ENCODE data around the gene AHRR. TPM values are rescaled to one million over a fixed set of nuclear protein-coding genes. Genes with fewer than 3 reads are reported as not detected.
"Not testable (repeated sequence)": the region's sequence is repeated elsewhere in the genome, so short reads cannot be mapped to it uniquely, and the experiment has no call there.

AHRR gene
- total RNA-seq, 1 donor: 31.9 TPM

- no peak for TF ChIP-seq CTCF (IDR thresholded peaks at IDR 0.05; ENCODE audit: insufficient read depth, low read length)
- DNase-seq (ENCODE audit: low read depth): no peak
- no peak overlapping the region for H3K4me3 ChIP-seq (ENCODE audit: low read depth, low read length)
These were observed 22.8 kb upstream of the AHRR start for GRCh38 chr5:298737-299125.

GRCh38 chr5:299921-300320 lies 21.6 kb upstream of the AHRR start:
- not testable (repeated sequence) for H3K4me3 ChIP-seq (ENCODE audit: low read depth, low read length); DNase-seq (ENCODE audit: low read depth)

GRCh38 chr5:300691-301435 lies 20.7 kb upstream of the AHRR start:
- DNase-seq (ENCODE audit: low read depth); H3K4me3 ChIP-seq (ENCODE audit: low read depth, low read length): not testable (repeated sequence)

- not testable (repeated sequence) for H3K4me3 ChIP-seq (ENCODE audit: low read depth, low read length); DNase-seq (ENCODE audit: low read depth)
These were observed 19.1 kb upstream of the AHRR start for GRCh38 chr5:302416-302815.

- DNase-seq (ENCODE audit: low read depth): no peak
- no peak for TF ChIP-seq CTCF (IDR thresholded peaks at IDR 0.05; ENCODE audit: insufficient read depth, low read length)
- H3K4me3 ChIP-seq (ENCODE audit: low read depth, low read length): no peak overlapping the region
These were observed 18.5 kb upstream of the AHRR start for GRCh38 chr5:302966-303365.

- not testable (repeated sequence) for H3K4me3 ChIP-seq (ENCODE audit: low read depth, low read length); DNase-seq (ENCODE audit: low read depth)
These were observed 17.8 kb upstream of the AHRR start for GRCh38 chr5:303741-304140.

- TF ChIP-seq CTCF (IDR thresholded peaks at IDR 0.05; ENCODE audit: insufficient read depth, low read length): no peak
- no peak for DNase-seq (ENCODE audit: low read depth)
- H3K4me3 ChIP-seq (ENCODE audit: low read depth, low read length): no peak overlapping the region
These were observed 16.5 kb upstream of the AHRR start for GRCh38 chr5:305050-305449.

GRCh38 chr5:305459-305858 lies 16.1 kb upstream of the AHRR start:
- no peak for TF ChIP-seq CTCF (IDR thresholded peaks at IDR 0.05; ENCODE audit: insufficient read depth, low read length)
- no peak for DNase-seq (ENCODE audit: low read depth)
- H3K4me3 ChIP-seq (ENCODE audit: low read depth, low read length): no peak overlapping the region

- no peak overlapping the region for H3K4me3 ChIP-seq (ENCODE audit: low read depth, low read length)
- TF ChIP-seq CTCF (IDR thresholded peaks at IDR 0.05; ENCODE audit: insufficient read depth, low read length): no peak
- no peak for DNase-seq (ENCODE audit: low read depth)
These were observed 15.3 kb upstream of the AHRR start for GRCh38 chr5:306011-306805.

Data from fibroblast of the aortic adventitia (primary cell).